Neural cell (in vitro differentiated cells): ENCODE results near the gene MRPL1. TPM values are rescaled to one million over a fixed set of nuclear protein-coding genes. Genes with fewer than 3 reads are reported as not detected.

Experiments
- H2AFZ ChIP-seq: fragments of 200-600, 300-800 bp; sonication (generic), shearing (Covaris generic); 2 replicates; pipeline ENCODE4 v1.6.0; 2014; ENCODE audit warnings: low read depth, mild to moderate bottlenecking, antibody characterized with exemption, low read length, moderate library complexity
- H3F3A ChIP-seq: fragments of 200-600 bp; shearing (Covaris generic); 2 replicates; pipeline ENCODE4 v1.6.1; 2016; ENCODE audit warnings: mild to moderate bottlenecking, moderate library complexity, mixed read lengths, antibody characterized with exemption, low read length; ENCODE audit not compliant: insufficient read depth, poor library complexity, severe bottlenecking
- H3K27ac ChIP-seq: fragments of 200-600, 300-800 bp; sonication (generic), shearing (Covaris generic); 2 replicates; pipeline ENCODE4 v1.5.1; 2014; ENCODE audit warnings: mild to moderate bottlenecking, low read length, moderate library complexity
- H3K27me3 ChIP-seq: fragments of 300-800, 200-600 bp; sonication (generic), shearing (Covaris generic); 2 replicates; pipeline ENCODE4 v1.6.0; 2014; ENCODE audit warnings: mild to moderate bottlenecking, low read depth, low read length, moderate library complexity; ENCODE audit not compliant: insufficient read depth
- H3K36me3 ChIP-seq: fragments of 300-800, 200-600 bp; sonication (generic), shearing (Covaris generic); 2 replicates; pipeline ENCODE4 v1.5.1; 2014; ENCODE audit warnings: mild to moderate bottlenecking, antibody characterized with exemption, low read length, moderate library complexity; ENCODE audit not compliant: insufficient read depth
- H3K4me2 ChIP-seq: fragments of 300-800, 200-600 bp; sonication (generic), shearing (Covaris generic); 2 replicates; pipeline ENCODE4 v1.6.0; 2014; ENCODE audit warnings: mild to moderate bottlenecking, low read length
- H3K4me3 ChIP-seq: fragments of 300-800, 200-600 bp; sonication (generic), shearing (Covaris generic); 2 replicates; pipeline ENCODE4 v1.5.1; 2014; ENCODE audit warnings: mild to moderate bottlenecking, low read length, moderate library complexity
- H3K79me2 ChIP-seq: fragments of 200-600 bp; shearing (Covaris generic); replicated peaks from 2 replicates; pipeline ENCODE4 v1.6.0; 2014; ENCODE audit warnings: mild to moderate bottlenecking, low read length, moderate library complexity; ENCODE audit not compliant: insufficient read depth
- H3K9ac ChIP-seq: fragments of 300-800, 200-600 bp; sonication (generic), shearing (Covaris generic); 2 replicates; pipeline ENCODE4 v1.6.1; 2016; ENCODE audit warnings: mild to moderate bottlenecking, low read length, mixed read lengths
- H3K9me2 ChIP-seq: fragments of 200-600 bp; shearing (Covaris generic); 2 replicates; pipeline ENCODE4 v1.6.1; 2016; ENCODE audit warnings: mild to moderate bottlenecking, low read length, mixed read lengths; ENCODE audit not compliant: insufficient read depth
- H3K9me3 ChIP-seq: fragments of 200-600, 300-800 bp; sonication (generic), shearing (Covaris generic); 2 replicates; pipeline ENCODE4 v1.6.1; 2016; ENCODE audit warnings: mild to moderate bottlenecking, mixed run types, low read length, moderate library complexity, mixed read lengths
- H4K20me1 ChIP-seq: fragments of 200-600 bp; shearing (Covaris generic); 2 replicates; pipeline ENCODE4 v1.6.1; 2016; ENCODE audit warnings: mild to moderate bottlenecking, mixed run types; ENCODE audit not compliant: insufficient read depth
- CTCF ChIP-seq: fragments of 450-650 bp; IDR thresholded peaks from 2 replicates; pipeline ENCODE4 v1.5.1; 2014; ENCODE audit warnings: antibody characterized with exemption, mild to moderate bottlenecking, moderate library complexity; ENCODE audit not compliant: poor library complexity, severe bottlenecking
- EP300 ChIP-seq: fragments of 450-650 bp; conservative IDR thresholded peaks from 2 replicates; pipeline ENCODE4 v1.6.1; 2014; ENCODE audit warnings: antibody characterized with exemption, mild to moderate bottlenecking, moderate library complexity; ENCODE audit not compliant: poor library complexity, severe bottlenecking
- EZH2 ChIP-seq: fragments of 200-600, 300-800 bp; shearing (Covaris generic), sonication (generic); IDR thresholded peaks from 2 replicates; pipeline ENCODE4 v1.6.1; 2014; ENCODE audit warnings: antibody characterized with exemption, low read length, borderline replicate concordance, mild to moderate bottlenecking; ENCODE audit not compliant: insufficient read depth, poor library complexity, severe bottlenecking
- MXI1 ChIP-seq: fragments of 450-650 bp; conservative IDR thresholded peaks from 2 replicates; pipeline ENCODE4 v1.6.1; 2014; ENCODE audit warnings: antibody characterized with exemption, mild to moderate bottlenecking; ENCODE audit not compliant: poor library complexity, severe bottlenecking
- POLR2AphosphoS5 ChIP-seq: IDR thresholded peaks from 2 replicates; pipeline ENCODE4 v1.6.1; 2012
- RAD21 ChIP-seq: fragments of 450-650 bp; conservative IDR thresholded peaks from 2 replicates; pipeline ENCODE4 v1.6.1; 2014; ENCODE audit warnings: antibody characterized with exemption, mild to moderate bottlenecking, moderate library complexity
- REST ChIP-seq: IDR thresholded peaks from 2 replicates; pipeline ENCODE4 v1.6.1; 2012; ENCODE audit warnings: borderline replicate concordance
- SMC3 ChIP-seq: fragments of 450-650 bp; conservative IDR thresholded peaks from 2 replicates; pipeline ENCODE4 v1.6.1; 2014; ENCODE audit warnings: antibody characterized with exemption, mild to moderate bottlenecking, moderate library complexity; ENCODE audit not compliant: poor library complexity
- TAF1 ChIP-seq: IDR thresholded peaks from 2 replicates; pipeline ENCODE4 v1.6.1; 2012; ENCODE audit warnings: low read depth
- polyA plus RNA-seq: library from polyadenylated mRNA; depleted of rRNA; stranded (reverse); fragments of >200 nt; gene quantifications from 2 replicates; pipeline ENCODE4 v1.2.3, GENCODE V29; 2014

MRPL1 gene
- polyA plus RNA-seq, 1 donor from 2014 or later, result 41.9 TPM

GRCh38 chr4:77817304-77818072 is 45.1 kb upstream of the MRPL1 start:
- no peak overlapping the region for H2AFZ ChIP-seq

More at GRCh38 chr4:77817304-77818072, 45.1 kb upstream of the MRPL1 start:
- peak overlapping the region; percentile 87 for H3K4me3 ChIP-seq
- no peaks in the 10 kb centered on the region for H3K36me3 ChIP-seq
- no peaks in the 10 kb centered on the region for H4K20me1 ChIP-seq
- peak overlapping the region; percentile 86 for H3K27ac ChIP-seq
- TF ChIP-seq MXI1 (no peak), EP300 (no peak), REST (no peak), SMC3 (no peak), CTCF (no peak), EZH2 (no peak), RAD21 (no peak), POLR2AphosphoS5 (no peak), TAF1 (no peak)
- H3K9me2 ChIP-seq, result no peaks in the 10 kb centered on the region
- H3K79me2 ChIP-seq, result peaks cover 45% of the 10 kb centered on the region
- peaks cover 11% of the 10 kb centered on the region for H3F3A ChIP-seq
- peak overlapping the region; percentile 95 for H3K9ac ChIP-seq
- peak overlapping the region; percentile 75 for H3K4me2 ChIP-seq
- H3K27me3 ChIP-seq, result no peaks in the 10 kb centered on the region
- H3K9me3 ChIP-seq, result no peaks in the 10 kb centered on the region
